H1 (cell line): ENCODE results near the gene TLCD2.

ENCODE experiments used
- CTCF ChIP-seq, 3 experiments: IDR thresholded peaks; 1 replicate in 2 of 3; 2 replicates in 1 of 3; pipeline versions ENCODE4 v1.5.1 to v1.6.1; 2011; ENCODE audit warnings: low read length in 3 of 3, mild to moderate bottlenecking in 3 of 3, inconsistent platforms in 2 of 3, low read depth in 1 of 3, moderate library complexity in 1 of 3; ENCODE audit not compliant: insufficient read depth in 1 of 3; ENCODE audit errors: control extremely low read depth in 1 of 3
- EGR1 ChIP-seq: IDR thresholded peaks from 2 replicates; pipeline ENCODE4 v1.6.1; 2011; ENCODE audit warnings: low read depth, low read length, borderline replicate concordance
- EP300 ChIP-seq, 2 experiments: IDR thresholded peaks; 1 replicate in 1 of 2; 2 replicates in 1 of 2; pipeline ENCODE4 v1.6.1; 2011 to 2012; ENCODE audit warnings: low read depth in 2 of 2, low read length in 2 of 2, mild to moderate bottlenecking in 2 of 2, borderline replicate concordance in 1 of 2, inconsistent platforms in 1 of 2, moderate library complexity in 1 of 2
- EZH2 ChIP-seq: fragments of 200-600 bp; sonication (generic); IDR thresholded peaks from 2 replicates; pipeline ENCODE4 v1.7.1; 2012; ENCODE audit warnings: low read depth, mild to moderate bottlenecking, moderate library complexity, low read length, inconsistent platforms; ENCODE audit not compliant: severe bottlenecking
- JUN ChIP-seq: IDR thresholded peaks from 2 replicates; pipeline ENCODE4 v1.6.1; 2011; ENCODE audit warnings: low read depth, mild to moderate bottlenecking, improper control_type of control experiment, low read length
- KDM1A ChIP-seq: fragments of 200-600, 300-600 bp; sonication (generic); IDR thresholded peaks from 2 replicates; pipeline ENCODE4 v1.7.1; 2016; ENCODE audit warnings: mild to moderate bottlenecking, low read length, borderline replicate concordance
- RFX5 ChIP-seq: IDR thresholded peaks from 2 replicates; pipeline ENCODE4 v1.6.1; 2011; ENCODE audit warnings: low read depth, low read length, improper control_type of control experiment, borderline replicate concordance
- SRF ChIP-seq: IDR thresholded peaks from 2 replicates; pipeline ENCODE4 v1.6.1; 2011; ENCODE audit warnings: mild to moderate bottlenecking, low read depth, low read length, moderate library complexity
- TBP ChIP-seq: IDR thresholded peaks from 2 replicates; pipeline ENCODE4 v1.6.1; 2011; ENCODE audit warnings: low read depth, low read length, improper control_type of control experiment
- USF2 ChIP-seq: IDR thresholded peaks from 2 replicates; pipeline ENCODE4 v1.6.1; 2011; ENCODE audit warnings: low read length, improper control_type of control experiment
- ZNF274 ChIP-seq: IDR thresholded peaks from 2 replicates; pipeline ENCODE4 v1.7.0; 2012; ENCODE audit warnings: low read length, borderline replicate concordance; ENCODE audit errors: extremely low read depth

GRCh38 chr17:1707107-1707506 is 3.1 kb downstream of the TLCD2 start:
- TF ChIP-seq EP300 (IDR thresholded peaks at IDR 0.05; ENCODE audit: borderline replicate concordance in 1 of 2, low read depth in 2 of 2, low read length in 2 of 2) (no peak), CTCF (IDR thresholded peaks at IDR 0.05; ENCODE audit: control extremely low read depth in 1 of 3, insufficient read depth in 1 of 3, low read depth in 1 of 3, low read length in 3 of 3) (no peak), KDM1A (no peak), EGR1 (no peak), SRF (no peak), EZH2 (no peak), JUN (no peak), USF2 (no peak), RFX5 (no peak), TBP (no peak), ZNF274 (no peak)
